Peyer's patch (tissue), 4 donors: ENCODE results near the gene ZNF804B.

ENCODE experiments used
- CTCF ChIP-seq, 6 experiments: fragments of 450-650 bp in 4 of 6; fragments of 200-600 bp in 2 of 6; sonication (generic) in 1 of 6; IDR thresholded peaks; one replicate each; pipeline ENCODE4 v1.5.1; 2017 to 2019; ENCODE audit warnings: antibody characterized with exemption in 6 of 6, mild to moderate bottlenecking in 3 of 6, moderate library complexity in 1 of 6
- POLR2A ChIP-seq, 2 donors: fragments of 450-650 bp; IDR thresholded peaks; one replicate each; pipeline ENCODE4 v1.5.1; 2017; ENCODE audit warnings: antibody characterized with exemption in 2 of 2, mild to moderate bottlenecking in 2 of 2, moderate library complexity in 2 of 2

- TF ChIP-seq POLR2A (IDR thresholded peaks at IDR 0.05) (no peak), CTCF (IDR thresholded peaks at IDR 0.05) (no peak)
Measured at GRCh38 chr7:89073776-89074175, 314.3 kb downstream of the ZNF804B start.
